D341Med (cell line): ENCODE data around the gene CECR2.
A peak's percentile ranks its signal among the peaks of the same experiment; 100 is the strongest.
"Not testable (repeated sequence)": the region's sequence is repeated elsewhere in the genome, so short reads cannot be mapped to it uniquely, and the experiment has no call there.

Source experiments
- DNase-seq: peaks from one replicate; pipeline ENCODE4 v3.0.0; 2012; ENCODE audit warnings: low spot score

The CECR2 gene

DNA sequence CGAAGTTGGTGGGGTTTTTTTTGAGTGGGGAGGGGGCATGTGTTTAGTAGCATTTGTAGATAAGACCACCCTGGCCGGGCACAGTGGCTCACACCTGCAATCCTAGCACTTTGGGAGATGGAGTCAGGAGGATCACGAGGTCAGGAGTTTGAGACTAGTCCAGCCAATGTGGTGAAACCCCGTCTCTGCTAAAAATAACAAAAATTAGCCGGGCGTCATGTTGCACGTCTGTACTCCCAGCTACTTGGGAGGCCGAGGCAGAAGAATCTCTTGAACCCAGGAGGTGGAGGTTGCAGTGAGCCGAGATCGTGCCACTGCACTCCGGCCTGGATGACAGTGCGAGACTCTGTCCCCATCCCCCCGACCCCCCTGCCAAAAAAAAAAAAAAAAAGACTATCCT, 34.6 kb downstream of the CECR2 start:
- no peak for DNase-seq

DNA sequence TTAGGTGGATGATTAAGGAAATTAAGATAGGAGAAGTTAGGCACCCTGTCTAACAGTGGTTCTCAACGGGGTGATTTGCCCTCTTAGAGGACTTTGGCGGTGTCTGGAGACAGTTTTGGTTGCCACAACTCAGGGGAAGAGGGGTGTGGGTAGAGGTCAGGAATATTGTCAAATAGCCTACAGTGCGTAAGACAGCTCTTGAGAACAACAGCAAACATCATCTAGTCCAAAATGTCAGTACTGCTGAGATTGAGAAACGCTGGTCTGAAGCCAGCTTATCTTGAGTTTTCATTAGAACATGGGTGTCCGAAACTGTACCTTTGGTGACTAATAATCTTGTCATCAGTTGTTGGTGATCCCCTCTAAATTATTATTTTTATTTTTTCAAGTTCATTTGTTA, 38.4 kb downstream of the CECR2 start:
- DNase-seq: no peak

DNA sequence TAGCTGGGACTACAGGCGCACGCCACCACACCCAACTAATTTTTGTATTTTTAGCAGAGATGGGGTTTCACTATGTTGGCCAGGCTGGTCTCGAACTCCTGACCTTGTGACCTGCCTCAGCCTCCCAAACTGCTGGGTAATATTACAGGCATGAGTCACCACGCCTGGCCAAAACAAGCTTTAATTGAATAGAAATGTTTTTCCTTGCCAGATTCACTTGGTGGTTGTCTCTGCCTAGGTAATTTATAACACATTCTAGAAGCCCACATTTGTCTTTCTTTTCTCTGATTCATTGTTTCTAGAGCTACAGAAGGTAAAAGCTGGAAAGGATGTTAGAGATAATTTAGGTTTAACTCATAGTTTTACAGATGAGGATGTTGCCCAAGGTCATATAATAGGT, 41.3 kb downstream of the CECR2 start:
- no peak for DNase-seq

DNA sequence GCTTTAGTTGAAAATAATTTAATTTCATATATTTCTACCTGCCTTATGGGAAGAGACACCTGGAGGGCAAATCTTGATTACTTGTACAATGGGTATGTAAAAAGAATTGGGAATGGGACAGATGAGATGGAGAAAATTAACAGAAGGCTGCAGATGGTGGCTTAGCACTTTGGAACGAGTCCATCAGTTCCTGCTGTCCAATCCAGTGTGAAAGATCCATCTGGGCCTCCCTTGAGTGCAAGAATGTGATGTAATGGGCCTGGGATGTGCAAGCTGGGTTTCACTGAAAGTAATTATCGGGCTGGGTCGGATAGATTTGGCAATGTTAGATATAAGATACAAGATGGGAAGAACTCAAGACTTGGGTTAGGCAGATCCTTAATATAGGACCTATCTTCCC, 42.0 kb downstream of the CECR2 start:
- peak; percentile 69 for DNase-seq

DNA sequence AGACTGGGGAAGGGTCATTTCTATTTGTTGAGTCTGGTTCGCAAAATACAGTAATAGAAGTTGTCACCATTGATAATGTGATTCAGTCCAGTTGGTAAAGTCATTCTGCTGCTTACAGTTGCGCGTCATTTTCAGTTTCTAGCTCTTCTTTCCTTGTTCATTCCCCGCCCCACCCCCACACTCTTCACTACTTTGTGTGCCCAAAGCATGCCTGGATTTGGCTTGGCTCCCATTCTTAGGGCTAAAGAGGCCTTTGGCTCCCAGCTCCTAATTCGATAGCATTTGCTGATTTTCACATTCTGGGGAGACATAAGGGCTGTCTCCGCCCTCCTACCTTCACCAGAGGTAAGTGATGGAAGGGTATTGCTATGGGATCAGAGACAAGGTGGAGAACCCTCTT, 43.0 kb downstream of the CECR2 start:
- no peak for DNase-seq

DNA sequence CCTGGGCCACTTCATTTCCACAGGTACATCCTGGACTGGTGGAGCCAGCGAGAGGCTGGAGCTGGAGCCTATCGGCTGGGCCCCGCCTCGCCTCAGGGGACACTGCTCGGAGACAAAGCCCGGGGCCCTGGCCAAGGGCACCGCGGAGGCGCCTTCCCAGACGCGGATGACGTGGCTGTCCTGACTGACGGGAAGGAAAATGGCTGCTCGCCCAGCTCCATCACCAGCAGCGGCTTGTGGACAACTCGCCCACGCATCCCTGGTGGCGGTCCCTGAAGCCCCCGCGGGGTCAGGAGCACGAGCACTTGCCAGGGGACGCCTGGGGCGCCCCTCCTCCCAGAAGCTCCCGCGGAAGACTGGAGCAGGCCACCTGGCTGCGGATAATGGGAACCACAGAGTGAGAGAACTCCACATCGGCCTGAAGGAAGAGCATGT, 49.6 kb downstream of the CECR2 start:
- no peak for DNase-seq

DNA sequence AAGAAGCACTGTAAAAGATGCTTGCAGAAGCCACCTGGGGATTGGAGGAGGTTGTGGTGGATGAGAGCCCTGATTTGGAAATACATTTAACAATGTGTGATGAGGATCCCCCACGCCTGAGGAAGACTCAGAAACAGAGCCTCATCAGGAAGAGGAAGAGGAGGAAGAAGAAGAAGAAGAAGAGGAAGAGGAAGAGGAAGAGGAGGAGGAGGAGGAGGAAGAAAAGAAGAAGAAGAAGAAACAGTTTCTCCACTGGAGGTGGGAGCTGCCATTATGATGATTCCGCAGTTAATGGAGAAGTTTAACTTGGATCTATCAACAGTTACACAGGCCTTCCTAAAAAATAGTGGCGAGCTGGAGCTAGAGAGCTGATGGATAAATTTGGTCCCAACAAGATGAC, 50.1 kb downstream of the CECR2 start:
- DNase-seq: no peak

DNA sequence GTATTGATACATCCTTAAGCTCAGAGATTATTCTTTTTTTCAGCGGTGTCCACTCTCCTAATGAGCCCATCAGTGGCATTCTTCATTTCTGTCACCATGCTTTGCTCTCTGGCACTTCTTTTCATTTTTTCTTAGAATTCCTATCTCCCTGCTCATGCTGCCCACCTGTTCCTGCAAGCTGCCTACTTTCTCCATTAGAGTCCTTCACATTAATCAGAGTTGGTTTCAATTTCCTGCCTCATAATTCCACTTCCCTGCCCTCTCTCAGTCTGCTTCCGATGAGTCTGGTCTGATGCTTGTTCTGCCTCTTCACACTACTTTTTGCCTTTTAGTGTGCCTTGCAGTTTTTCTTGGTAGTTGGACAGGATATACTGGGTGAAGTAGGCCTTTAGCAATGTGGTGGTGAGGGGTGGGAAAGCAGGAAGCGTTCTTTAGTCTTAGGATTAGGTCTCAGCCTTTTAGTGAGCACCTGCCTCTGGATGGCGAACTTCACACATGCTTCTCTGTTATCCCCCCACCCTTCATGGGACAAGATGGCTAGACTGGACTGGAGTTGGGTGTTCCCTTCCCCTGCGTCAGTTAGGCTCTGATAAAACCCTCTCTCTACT, 53.6 kb downstream of the CECR2 start:
- no peak for DNase-seq

DNA sequence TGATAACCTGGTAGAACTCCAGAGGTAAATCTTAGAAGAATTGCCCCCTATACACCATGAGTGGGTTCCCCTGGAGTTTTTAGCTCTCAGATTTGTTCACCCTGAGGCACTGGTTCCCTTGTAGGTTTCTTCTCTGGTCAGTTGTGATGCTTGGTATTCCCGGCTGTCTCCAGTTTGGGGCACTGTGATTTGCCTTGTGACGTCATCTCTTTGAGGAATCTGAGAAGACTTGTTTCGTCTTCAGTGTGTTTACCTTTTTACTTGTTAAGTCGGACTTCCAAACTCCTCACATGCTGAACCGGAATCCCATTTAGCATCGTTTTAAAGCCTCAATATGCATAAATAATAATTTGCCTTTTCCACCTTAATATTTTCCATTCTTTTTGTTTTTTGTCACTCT, 54.4 kb downstream of the CECR2 start:
- no peak for DNase-seq

DNA sequence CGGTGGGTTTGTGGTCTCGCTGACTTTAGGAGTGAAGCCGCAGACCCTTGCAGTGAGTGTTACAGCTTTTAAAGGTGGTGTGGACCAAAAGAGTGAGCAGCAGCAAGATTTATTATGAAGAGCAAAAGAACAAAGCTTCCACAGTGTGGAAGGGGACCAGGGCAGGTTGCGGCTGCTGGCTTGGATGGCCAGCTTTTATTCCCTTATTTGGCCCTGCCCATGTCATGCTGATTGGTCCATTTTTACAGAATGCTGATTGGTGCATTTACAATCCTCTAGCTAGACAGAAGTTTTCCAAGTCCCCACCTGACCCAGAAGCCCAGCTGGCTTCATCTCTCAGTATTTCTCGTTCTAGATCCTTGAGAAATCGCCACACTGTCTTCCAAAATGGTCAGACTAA, 58.3 kb downstream of the CECR2 start:
- DNase-seq: not testable (repeated sequence)

DNA sequence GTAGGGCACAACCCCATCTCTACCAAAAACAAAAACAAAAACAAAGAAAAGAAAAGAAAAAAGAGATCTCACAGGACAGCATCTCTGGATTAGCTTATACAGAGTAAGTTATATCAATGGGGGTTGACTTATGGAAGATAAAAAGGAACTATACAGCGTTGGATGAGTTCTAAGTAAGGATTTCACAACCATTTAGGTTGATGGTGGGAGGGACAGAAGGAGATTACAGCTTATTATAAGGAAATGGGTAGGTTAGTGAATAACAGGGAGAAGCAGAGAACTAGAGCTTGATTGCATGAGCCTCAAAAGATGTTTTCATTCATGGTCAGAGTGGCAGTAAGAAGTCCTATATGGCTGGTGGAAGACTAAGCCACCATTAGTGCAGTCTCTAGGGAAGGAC, 60.3 kb downstream of the CECR2 start:
- DNase-seq: no peak

DNA sequence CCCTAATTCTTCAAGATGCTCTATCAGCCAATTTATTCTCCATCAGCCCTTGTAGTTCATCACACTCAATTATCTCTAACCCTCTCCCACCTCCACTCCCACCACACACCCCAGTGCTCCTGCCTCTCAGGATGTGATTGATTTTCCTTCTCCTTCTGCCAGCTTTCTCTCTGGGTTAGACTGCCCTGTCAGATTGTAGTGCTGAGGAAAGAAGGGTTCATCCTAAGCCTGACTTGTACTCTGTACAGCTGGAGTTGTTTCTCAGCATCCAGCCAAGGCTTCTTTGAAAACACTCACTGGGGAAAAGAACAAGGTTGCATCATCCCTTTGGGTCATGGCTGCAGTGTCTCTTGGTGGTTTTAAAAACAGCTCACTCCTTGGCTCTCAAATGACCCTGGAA, 61.2 kb downstream of the CECR2 start:
- DNase-seq: no peak

DNA sequence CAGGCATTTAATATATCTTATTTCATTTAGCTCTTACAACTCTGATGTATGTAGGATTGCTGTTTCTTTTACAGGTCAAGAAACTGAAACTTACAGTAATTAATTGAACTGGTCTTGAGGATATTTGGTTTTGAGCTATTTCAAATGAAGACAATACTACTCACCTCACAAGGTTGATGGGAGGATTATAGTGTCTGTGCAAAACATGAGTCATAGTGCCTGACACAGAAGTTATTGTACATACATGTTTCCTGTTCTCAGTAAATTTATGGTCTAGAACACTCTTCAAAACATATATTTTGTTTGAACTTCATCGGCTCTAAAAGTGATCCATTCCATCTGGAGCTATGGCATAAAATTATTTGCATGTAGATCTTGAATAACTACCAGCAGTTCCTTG, 61.9 kb downstream of the CECR2 start:
- DNase-seq: no peak

DNA sequence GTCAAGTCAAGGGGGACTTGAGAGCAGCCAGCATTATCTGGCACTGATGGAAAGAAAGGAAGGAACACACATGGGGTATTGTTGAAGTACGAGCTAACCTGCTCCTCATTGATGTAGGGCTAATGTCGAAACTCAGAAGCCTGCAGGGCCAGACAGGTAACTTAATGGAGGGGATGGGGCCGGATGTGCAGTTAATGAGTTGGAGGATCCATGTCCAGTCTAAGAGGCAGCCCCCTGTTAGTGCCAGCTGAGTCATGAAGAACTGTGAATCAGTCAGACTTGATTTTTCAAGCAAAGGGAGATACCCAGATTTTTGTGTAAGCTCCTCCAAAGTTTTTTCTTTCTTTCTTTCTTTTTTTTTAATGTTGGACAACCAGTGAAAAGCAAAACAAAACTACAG, 65.6 kb downstream of the CECR2 start:
- DNase-seq: no peak

DNA sequence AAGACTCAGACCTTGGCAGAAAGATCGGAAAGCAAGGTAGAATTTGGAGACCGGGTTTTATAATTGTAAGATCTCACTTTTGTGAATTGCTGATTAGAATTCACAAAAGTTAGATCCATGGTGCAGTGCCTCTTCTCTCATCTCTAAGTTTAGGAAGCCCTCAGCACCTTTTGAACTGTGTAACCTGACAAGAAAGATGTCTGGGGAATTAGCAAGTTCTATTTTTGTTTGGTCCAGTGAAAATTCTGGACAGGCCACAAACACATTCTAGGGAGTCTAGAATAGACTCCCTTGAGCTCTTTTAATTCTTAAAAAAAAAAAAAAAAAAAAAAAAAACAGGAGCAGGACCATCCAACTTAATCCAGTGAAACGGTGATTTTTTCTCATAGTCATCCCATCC, 66.1 kb downstream of the CECR2 start:
- no peak for DNase-seq

DNA sequence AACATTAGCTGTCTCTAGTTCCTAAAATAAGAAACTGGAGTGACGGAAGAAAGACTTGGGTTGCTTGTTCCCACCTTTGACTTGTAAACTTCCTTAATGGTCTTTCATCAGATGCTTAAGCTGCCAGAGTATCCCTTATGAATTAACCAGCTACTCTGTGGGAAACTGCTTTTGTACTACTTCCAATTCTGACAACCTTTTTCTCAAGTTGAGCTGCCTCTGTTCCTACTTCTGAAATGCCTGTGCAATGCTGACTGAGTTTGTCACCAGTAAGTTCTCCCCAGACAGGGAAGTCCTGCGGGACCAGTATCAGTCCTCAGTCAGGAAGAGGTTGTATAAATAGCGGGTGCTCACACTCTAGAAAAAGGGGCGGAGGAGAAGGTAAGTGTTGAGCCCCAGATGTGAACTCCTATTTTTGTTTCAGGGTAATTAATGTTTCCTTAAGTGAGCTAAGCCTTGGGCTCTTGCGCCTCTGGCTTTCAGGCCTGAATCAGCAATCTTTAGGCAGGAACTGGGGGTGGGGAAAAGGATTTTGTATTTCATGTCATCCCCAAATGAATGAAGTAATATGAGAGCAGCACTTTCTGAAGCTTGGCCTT, 67.2 kb downstream of the CECR2 start:
- DNase-seq: no peak

DNA sequence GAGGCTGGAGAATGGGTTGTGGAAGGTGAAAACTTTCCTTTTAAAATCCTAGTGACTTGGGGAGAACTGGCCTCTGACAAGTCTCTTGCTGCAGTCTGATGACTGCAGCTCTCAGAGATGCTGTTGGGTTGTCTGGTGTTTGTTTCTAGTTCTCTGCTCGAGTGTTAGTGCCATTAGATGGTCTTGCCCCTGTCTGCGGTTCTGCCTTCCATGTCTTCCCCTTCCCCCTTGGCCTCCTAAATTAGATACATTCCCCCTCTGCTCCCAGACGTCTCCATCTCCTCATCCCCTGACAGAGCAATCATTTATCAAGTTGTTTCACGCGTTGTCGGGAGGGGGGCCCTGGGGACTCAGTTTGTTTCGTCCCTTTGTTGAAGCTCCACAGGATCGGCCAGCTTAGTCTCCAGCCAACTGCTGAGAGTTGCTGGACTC, 67.7 kb downstream of the CECR2 start:
- no peak for DNase-seq

DNA sequence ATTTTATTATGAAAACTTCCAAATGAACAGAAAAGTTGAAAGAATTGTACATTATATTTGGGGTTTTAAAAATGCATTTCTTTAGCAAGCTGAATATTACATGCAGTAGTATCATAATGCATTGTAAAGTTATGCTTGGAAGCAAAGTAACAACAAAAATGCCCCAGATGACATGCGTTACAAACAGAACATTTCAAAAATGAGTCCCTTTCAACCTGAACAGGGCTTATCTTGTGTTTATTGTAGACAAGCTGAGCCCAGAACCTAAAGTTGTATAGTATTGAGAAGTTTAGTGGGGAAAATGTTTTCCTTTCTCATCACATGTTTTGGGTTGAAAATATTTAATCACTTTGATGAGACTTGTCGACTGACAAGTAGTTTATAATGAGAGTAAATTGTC, 68.8 kb downstream of the CECR2 start:
- DNase-seq: no peak

DNA sequence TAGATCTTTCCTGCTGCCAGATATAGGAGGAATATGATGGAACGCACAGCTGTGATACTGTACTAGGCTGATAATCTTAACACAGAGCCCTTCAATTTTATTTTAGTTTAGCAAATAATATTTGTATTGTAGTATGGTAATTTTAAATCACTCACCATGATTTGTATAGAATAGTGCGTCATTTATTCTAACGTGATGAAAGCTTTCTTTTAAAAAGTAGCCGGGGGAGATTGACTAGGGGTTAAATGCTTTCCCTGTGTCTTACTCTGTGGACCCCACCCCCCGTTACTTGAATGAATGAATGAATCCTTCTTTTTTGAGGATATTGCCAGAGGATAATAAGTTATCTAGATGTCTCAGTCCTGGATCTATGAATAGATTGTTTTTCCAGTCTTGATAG, 72.1 kb downstream of the CECR2 start:
- no peak for DNase-seq

DNA sequence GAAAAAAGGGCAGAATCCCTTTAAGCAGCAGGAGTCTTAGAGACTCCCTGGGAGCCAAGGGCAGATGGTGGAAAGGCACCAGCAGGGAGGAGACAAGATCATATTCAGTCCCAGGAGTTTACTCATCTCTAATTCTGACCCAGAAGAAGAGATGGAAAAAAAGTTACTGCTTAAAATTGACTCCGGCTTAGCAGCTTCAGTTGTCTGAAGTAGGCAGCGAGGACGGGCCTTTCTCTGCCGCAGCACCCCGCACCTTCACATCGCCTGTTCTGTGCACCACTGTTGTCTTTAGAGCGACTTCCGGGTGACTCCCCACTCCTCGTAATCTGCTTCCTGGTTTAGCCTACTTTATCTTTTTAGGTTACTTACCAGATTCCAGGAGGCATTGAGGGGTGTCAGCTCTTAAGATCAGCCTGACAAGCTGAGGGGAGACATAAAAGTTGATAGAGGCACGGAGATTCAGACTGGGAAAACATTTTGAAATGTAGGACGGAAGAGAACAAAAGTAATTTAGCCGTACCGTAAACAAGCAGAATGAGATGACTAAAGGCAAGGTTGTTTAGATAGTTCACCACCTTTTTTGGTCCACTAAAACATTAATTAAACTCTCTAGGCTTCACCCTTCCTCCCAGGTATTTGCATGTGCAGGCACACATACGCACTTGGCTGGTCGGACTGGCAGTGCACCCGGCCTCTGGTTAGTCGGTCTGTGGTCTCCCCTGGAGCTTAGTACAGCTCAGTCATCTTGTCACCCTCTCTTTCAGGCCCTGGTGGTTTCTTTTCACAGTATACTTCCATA, 74.3 kb downstream of the CECR2 start:
- DNase-seq: peak; percentile 62

DNA sequence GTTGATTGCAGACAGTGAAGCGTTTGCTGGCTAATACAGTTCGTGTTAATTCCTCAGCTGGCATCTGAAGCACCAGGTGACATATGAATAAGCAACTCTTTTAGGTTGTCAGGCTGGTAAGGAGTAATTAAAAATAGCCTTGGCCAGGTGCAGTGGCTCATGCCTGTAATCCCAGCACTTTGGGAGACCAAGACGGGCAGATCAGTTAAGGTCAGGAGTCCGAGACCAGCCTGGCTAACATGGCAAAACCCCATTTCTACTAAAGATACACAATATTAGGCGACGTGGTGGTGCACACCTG, 74.9 kb downstream of the CECR2 start:
- no peak for DNase-seq

DNA sequence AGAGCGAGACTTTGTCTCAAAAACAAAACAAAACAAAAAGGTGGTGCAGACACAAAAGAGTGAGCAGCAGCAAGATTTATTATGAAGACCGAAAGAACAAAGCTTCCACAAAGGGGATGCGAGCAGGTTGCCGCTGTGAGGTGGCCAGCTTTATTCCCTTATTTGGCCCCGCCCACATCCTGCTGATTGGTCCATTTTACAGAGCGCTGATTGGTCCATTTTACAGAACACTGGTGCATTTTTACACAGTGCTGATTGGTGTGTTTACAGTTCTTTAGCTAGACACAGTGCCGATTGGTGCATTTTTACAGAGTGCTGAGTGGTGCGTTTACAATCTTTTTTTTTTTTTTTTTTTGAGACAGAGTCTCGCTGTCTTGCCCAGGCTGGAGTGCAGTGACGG, 77.4 kb downstream of the CECR2 start:
- no peak for DNase-seq

DNA sequence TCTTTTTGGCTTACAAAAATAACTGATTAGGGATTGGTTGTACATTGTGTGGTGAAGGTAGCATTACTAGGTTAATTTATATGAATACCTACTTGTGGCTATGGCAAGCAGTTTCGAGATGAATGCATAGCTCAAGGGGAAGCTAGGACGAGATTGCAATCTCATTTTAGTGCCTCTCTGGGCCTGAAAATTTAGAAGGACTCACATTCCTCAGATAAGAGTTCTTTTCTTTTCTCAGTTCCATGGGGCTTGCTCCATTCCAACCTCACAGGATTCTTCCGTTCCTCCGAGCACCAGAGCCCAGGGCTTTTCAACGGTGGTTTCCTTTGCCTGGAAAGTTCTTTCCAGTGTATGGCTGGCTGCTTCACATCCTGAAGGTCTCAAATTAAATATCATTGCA, 82.1 kb downstream of the CECR2 start:
- no peak for DNase-seq

DNA sequence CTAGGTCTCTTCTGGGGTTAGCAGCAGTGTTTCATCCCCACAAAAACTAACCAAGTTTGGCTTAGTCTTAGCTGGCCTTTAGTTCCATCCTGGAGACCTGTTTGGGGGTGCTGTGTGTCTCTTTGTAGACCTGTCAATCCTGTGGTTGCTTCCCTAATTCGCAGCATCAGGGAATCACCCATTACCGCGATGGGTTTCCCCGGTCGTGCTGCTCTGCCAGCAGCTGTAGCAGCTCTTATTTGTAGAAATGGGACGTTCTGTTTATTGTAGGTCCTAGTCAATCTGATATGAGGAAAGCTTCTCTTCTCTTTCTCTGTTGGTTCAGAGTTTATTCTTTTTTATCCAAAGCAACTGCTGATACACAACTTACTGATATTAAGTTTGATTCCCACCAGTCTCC, 91.6 kb downstream of the CECR2 start:
- no peak for DNase-seq
